Glomerular visceral epithelial cell (primary cell): ENCODE results near the gene SPEF1.

Source experiments
- DNase-seq: peaks from one replicate; pipeline ENCODE4 v3.0.0-alpha.2; 2016; ENCODE audit errors: extremely low spot score

Gene SPEF1

GRCh38 chr20:3748073-3748472 is 33.2 kb downstream of the SPEF1 start:
- DNase-seq, result no peak

- DNase-seq, result no peak
These were observed 33.8 kb downstream of the SPEF1 start for GRCh38 chr20:3747471-3747870.

GRCh38 chr20:3745686-3746173 is 35.5 kb downstream of the SPEF1 start:
- no peak for DNase-seq

GRCh38 chr20:3744806-3745685 is 36.2 kb downstream of the SPEF1 start:
- no peak for DNase-seq

GRCh38 chr20:3744037-3744436 is 37.2 kb downstream of the SPEF1 start:
- no peak for DNase-seq

GRCh38 chr20:3743251-3743650 is 38.0 kb downstream of the SPEF1 start:
- no peak for DNase-seq

- DNase-seq, result no peak
These were observed 39.3 kb downstream of the SPEF1 start for GRCh38 chr20:3741836-3742458.

- no peak for DNase-seq
These were observed 40.5 kb downstream of the SPEF1 start for GRCh38 chr20:3740615-3741301.

GRCh38 chr20:3739926-3740451 is 41.3 kb downstream of the SPEF1 start:
- no peak for DNase-seq

- no peak for DNase-seq
These were observed 42.0 kb downstream of the SPEF1 start for GRCh38 chr20:3739054-3739925.

- no peak for DNase-seq
These were observed 42.9 kb downstream of the SPEF1 start for GRCh38 chr20:3738111-3739053.

- DNase-seq, result no peak
These were observed 45.5 kb downstream of the SPEF1 start for GRCh38 chr20:3735768-3736167.

GRCh38 chr20:3734111-3734843 is 47.0 kb downstream of the SPEF1 start:
- DNase-seq, result no peak

GRCh38 chr20:3733119-3733995 is 47.9 kb downstream of the SPEF1 start:
- no peak for DNase-seq

- DNase-seq, result no peak
These were observed 48.7 kb downstream of the SPEF1 start, which contains the start of gene HSPA12B for GRCh38 chr20:3732327-3733118. Gene HSPA12B (plus strand): TSS chr20:3732685. CDS start chr20:3738675, 5,990 bp downstream.

- DNase-seq, result no peak
These were observed 49.3 kb downstream of the SPEF1 start for GRCh38 chr20:3731944-3732326.
